Activated CD4-positive, alpha-beta T cell treated with anti-CD3 and anti-CD28 coated beads, Interleukin-2, amount 10 ng/mL, durations not matched to agents 7 days and 5 days (primary cell): ENCODE data around the gene MYH14. TPM values are rescaled to one million over a fixed set of nuclear protein-coding genes. Genes with fewer than 3 reads are reported as not detected.

ENCODE experiments used
- CTCF ChIA-PET: fragments of 350-600 bp; sonication (Branson Sonifier 250); formaldehyde crosslinking; loops from one replicate; lab custom pipeline; 2021; ENCODE audit warnings: antibody characterized with exemption; lab: Charles Lee
- POLR2A ChIA-PET: fragments of 350-600 bp; sonication (Branson Sonifier 250); formaldehyde crosslinking; loops from one replicate; lab custom pipeline; 2021; ENCODE audit warnings: antibody characterized with exemption; lab: Charles Lee
- DNase-seq: peaks from one replicate; pipeline ENCODE4 v3.0.0-alpha.2; 2020
- H3K27ac Mint-ChIP-seq: one replicate; pipeline ENCODE4 v1.8.0; 2021; ENCODE audit warnings: mild to moderate bottlenecking, moderate library complexity, mixed read lengths
- H3K27me3 Mint-ChIP-seq: one replicate; pipeline ENCODE4 v1.8.0; 2021; ENCODE audit warnings: mixed read lengths
- H3K36me3 Mint-ChIP-seq: one replicate; pipeline ENCODE4 v1.8.0; 2021; ENCODE audit warnings: low read depth, mixed read lengths
- H3K4me1 Mint-ChIP-seq: one replicate; pipeline ENCODE4 v1.8.0; 2021; ENCODE audit warnings: mixed read lengths
- H3K4me3 Mint-ChIP-seq: one replicate; pipeline ENCODE4 v1.8.0; 2021; ENCODE audit warnings: mild to moderate bottlenecking, moderate library complexity, mixed read lengths
- H3K9me3 Mint-ChIP-seq: one replicate; pipeline ENCODE4 v1.8.0; 2021; ENCODE audit warnings: mixed read lengths
- total RNA-seq, 2 experiments: library from RNA; stranded (reverse); gene quantifications; one replicate each; pipeline ENCODE4 v1.2.3, GENCODE V29; 2021

The MYH14 gene
- total RNA-seq, 2 experiments from 2014 or later: not detected

DNA sequence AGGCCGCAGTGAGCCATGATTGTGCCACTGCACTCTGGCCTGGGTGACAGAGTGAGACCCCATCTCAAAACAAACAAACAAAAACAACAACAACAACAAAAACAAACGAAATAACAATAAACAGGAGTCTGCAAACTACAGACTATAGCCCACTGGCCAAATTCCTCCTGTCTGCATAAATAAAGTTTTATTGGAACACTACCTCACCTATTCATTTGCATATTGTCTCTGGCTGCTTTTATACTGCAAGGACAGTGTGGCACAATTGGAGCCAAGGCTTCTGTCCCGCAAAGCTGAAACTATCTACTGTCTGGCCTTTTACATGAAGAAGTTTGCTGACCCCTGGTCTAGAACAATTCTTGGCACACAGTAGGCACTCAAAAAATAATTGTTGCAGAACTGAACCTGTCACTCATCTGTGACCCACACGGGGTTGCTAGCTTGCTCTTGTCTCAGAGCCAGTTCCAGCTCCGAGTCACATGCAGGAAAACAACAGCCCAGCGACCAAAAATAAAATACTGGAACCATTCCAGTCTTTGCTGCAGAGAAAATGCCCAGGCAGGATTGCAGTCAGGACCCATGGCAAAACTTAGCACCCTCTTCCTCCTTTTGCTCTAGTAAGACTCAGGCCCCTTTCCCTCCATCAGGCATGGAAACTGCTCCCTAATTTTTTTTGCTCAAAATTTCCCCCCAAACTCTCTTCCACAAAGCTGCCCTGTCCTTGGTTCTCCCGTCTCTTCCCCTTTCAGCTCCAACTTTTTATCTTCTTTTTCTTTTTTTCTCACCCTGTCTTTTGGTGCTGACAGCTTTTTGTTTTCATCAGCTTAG is 4.8 kb upstream of the MYH14 start:
- Mint-ChIP-seq H3K36me3 (no peaks in the 10 kb centered on the region), H3K4me1 (no peaks in the 10 kb centered on the region), H3K4me3 (no peak overlapping the region), H3K9me3 (no peaks in the 10 kb centered on the region), H3K27ac (no peak overlapping the region), H3K27me3 (peaks cover 18% of the 10 kb centered on the region)
- POLR2A ChIA-PET: no interaction called here
- CTCF ChIA-PET: interaction anchor here (0.7 kb wide), 1 partner anchor 33 kb away, joined by 3 read pairs; no protein-coding TSS in a partner anchor
- no peak for DNase-seq

DNA sequence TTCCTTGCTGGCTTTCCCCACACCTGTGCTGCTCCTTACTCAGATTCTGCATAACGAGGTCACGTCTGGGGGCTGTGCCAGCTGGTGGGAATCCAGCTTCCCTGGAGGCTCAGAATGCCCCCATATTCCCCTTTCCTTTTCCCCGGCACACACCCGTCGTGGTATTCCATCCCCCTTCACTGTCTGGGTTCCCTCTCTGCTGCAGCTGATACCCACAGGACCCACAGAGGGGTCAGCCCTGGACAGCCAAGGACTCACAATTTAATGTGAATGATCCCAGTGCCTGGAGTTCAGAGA is 4.2 kb upstream of the MYH14 start:
- Mint-ChIP-seq H3K36me3 (no peaks in the 10 kb centered on the region), H3K4me3 (no peak overlapping the region), H3K27me3 (peaks cover 20% of the 10 kb centered on the region), H3K27ac (no peak overlapping the region), H3K4me1 (no peaks in the 10 kb centered on the region), H3K9me3 (no peaks in the 10 kb centered on the region)
- DNase-seq: no peak
- ChIA-PET POLR2A (no interaction called here), CTCF (no interaction called here)

DNA sequence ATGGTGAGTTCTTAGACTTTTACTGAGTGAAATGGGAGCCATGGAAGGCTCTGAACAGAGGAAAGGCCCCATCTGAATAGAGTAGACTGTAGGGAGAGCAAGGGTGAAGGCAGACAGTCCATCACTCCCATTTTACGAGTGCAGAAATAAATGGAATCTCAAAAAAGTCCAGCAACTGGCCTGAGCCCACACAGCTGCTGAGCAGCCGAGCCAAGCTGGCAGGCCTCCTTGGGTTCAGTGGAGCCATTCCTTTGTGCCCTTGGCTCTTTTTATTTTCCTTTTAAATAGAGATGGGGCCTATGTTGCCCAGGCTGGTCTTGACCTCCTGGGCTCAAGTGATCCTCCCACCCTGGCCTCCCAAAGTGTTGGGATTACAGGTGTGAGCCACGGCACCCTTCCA is 1.0 kb upstream of the MYH14 start:
- H3K9me3 Mint-ChIP-seq: no peaks in the 10 kb centered on the region

DNA sequence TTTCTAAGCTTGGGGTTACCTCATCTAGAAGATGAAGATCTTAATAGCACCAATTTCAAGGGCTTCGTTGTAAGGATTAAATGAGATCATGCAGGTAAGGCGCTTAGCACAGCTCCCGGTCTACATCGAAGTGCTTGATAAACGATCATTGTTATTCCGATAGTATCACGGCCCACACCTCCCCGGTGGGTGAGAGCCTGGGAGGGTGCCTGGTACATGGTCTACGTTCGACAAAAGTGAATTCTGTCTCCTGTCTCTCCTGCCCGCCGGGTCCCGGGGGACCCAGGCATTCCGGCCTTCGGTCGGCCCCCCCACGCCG is 501 bp upstream of the MYH14 start:
- Mint-ChIP-seq H3K9me3 (no peaks in the 10 kb centered on the region), H3K4me3 (no peak overlapping the region), H3K36me3 (no peaks in the 10 kb centered on the region), H3K4me1 (no peaks in the 10 kb centered on the region), H3K27ac (no peak overlapping the region), H3K27me3 (peaks cover 28% of the 10 kb centered on the region)
- ChIA-PET POLR2A (no interaction called here), CTCF (no interaction called here)
- no peak for DNase-seq

More for the DNA sequence above, 1.0 kb upstream of the MYH14 start:
- Mint-ChIP-seq H3K4me1 (no peaks in the 10 kb centered on the region), H3K36me3 (no peaks in the 10 kb centered on the region), H3K4me3 (no peak overlapping the region), H3K27me3 (peaks cover 28% of the 10 kb centered on the region), H3K27ac (no peak overlapping the region)
- CTCF ChIA-PET: no interaction called here
- POLR2A ChIA-PET: no interaction called here
- no peak for DNase-seq

DNA sequence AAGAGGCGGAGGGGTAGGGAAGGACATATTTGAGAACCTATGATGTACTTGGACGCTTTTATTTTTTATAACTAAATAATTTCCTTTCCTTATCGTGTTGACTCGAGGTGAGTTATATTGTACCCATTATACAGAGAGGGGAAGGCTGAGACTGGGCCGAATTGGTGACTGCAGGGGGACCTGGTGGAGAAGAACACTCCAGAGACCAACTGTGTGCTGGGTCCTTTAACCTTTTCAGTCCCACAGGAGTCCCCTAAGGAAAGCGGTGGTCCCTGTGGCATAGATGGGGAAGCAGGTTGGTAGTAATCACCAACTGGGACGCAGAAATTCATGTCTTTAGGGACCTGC is 633 bp downstream of the MYH14 start:
- peaks cover 28% of the 10 kb centered on the region for H3K27me3 Mint-ChIP-seq
- POLR2A ChIA-PET: no interaction called here
- no peaks in the 10 kb centered on the region for H3K36me3 Mint-ChIP-seq

DNA sequence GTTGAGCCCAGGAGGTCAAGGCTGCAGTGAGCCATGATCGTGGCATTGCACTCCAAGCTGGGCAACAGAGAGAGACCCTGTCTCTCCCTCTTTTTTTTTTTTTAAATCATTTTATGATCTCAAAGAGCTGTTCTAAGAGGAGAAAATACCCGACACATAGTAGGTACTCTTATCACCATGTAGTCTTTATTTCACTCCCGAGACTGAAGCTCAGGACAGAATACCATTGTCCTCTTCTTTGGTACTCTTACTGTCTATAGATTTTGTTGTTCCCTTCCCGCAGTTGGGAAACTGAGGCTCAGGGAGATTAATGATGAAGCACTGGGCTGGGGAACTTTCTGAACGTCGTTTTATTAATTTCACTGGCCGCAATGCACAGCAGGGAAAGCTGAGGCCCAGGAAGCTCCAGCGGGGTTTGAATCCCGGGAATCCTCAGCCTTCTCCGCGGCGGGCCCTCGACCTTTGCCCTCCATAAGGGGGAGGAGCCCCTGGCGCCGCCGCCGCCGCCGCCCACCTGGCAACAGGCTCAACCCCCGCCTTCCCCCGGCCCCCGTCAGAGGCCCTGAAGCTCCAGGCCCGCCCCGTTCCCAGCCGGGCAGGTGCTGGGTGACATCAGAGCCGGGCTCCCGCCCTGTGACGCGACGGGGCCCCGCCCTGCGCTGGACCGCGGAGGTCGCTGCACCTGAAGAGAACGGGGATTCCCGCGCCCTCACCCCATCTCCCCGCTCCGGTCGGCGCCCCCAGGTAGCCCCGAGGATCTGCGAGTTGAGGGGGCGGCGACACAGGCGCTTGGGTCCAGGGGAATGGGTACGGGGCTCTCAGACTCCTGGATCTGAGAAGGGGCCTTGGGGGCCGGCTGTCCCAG is 1.6 kb downstream of the MYH14 start:
- H3K4me3 Mint-ChIP-seq: no peak overlapping the region
- no peaks in the 10 kb centered on the region for H3K36me3 Mint-ChIP-seq
- no peaks in the 10 kb centered on the region for H3K4me1 Mint-ChIP-seq
- H3K9me3 Mint-ChIP-seq: no peaks in the 10 kb centered on the region
- no peak for DNase-seq
- peaks cover 28% of the 10 kb centered on the region for H3K27me3 Mint-ChIP-seq
- POLR2A ChIA-PET: no interaction called here
- CTCF ChIA-PET: interaction anchor here (0.7 kb wide), 1 partner anchor 16 kb away, joined by 3 read pairs; no protein-coding TSS in a partner anchor
- H3K27ac Mint-ChIP-seq: no peak overlapping the region

More for the DNA sequence above, 633 bp downstream of the MYH14 start:
- Mint-ChIP-seq H3K9me3 (no peaks in the 10 kb centered on the region), H3K4me3 (no peak overlapping the region), H3K4me1 (no peaks in the 10 kb centered on the region), H3K27ac (no peak overlapping the region)
- DNase-seq: no peak
- CTCF ChIA-PET: interaction anchor here (0.7 kb wide), 1 partner anchor 15 kb away, joined by 3 read pairs; no protein-coding TSS in a partner anchor

DNA sequence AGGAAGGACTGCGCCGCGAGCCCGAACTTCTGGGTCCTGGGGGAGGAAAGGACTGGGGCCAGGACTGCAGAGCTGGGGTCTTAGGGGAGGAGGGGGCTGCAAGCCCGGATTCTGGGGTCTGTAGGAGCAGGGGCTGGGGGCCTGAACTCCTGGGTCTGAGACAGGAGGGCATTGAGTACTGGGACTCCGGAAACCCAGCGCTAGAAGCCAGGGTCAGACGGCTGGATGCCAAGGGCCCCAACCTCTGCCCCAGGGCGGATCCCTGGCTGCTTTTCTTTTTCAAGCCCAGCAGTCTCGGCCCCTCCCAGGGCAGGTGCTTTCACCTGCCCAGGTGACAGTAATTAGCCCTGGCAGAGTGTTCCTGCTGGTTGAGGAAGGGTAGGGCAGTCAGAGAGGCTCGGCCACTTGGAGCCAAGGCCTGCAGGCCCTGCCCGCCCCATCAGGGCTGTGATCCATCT is 2.3 kb downstream of the MYH14 start:
- H3K4me3 Mint-ChIP-seq: no peak overlapping the region
- peaks cover 28% of the 10 kb centered on the region for H3K27me3 Mint-ChIP-seq
- no peaks in the 10 kb centered on the region for H3K36me3 Mint-ChIP-seq
- H3K27ac Mint-ChIP-seq: no peak overlapping the region
- DNase-seq: no peak
- ChIA-PET POLR2A (no interaction called here), CTCF (no interaction called here)
- H3K9me3 Mint-ChIP-seq: no peaks in the 10 kb centered on the region
- H3K4me1 Mint-ChIP-seq: no peaks in the 10 kb centered on the region

DNA sequence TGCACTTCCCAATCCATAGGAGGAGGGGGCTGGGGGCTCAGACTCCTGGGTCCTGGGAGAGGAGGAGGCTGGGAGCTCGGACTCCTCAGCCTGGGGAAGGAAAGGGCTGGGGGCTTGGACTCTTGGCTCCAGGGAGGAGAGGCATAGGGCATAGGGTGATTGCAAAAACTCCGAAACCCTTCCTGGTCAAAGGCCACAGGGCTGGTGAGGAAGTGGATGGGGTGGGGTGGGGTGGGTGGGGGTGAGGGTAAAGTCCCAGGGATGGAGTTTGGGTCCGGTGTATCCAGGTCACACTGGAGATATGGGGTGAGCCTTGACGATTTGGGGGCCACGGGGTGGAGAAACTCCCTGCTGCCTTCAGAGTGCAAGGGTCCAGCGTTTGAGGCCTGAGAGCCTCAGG is 2.8 kb downstream of the MYH14 start:
- DNase-seq: no peak
- no peaks in the 10 kb centered on the region for H3K4me1 Mint-ChIP-seq
- no peak overlapping the region for H3K27ac Mint-ChIP-seq
- no peak overlapping the region for H3K4me3 Mint-ChIP-seq
- ChIA-PET CTCF (no interaction called here), POLR2A (no interaction called here)
- no peaks in the 10 kb centered on the region for H3K9me3 Mint-ChIP-seq
- H3K27me3 Mint-ChIP-seq: peaks cover 26% of the 10 kb centered on the region
- no peaks in the 10 kb centered on the region for H3K36me3 Mint-ChIP-seq

DNA sequence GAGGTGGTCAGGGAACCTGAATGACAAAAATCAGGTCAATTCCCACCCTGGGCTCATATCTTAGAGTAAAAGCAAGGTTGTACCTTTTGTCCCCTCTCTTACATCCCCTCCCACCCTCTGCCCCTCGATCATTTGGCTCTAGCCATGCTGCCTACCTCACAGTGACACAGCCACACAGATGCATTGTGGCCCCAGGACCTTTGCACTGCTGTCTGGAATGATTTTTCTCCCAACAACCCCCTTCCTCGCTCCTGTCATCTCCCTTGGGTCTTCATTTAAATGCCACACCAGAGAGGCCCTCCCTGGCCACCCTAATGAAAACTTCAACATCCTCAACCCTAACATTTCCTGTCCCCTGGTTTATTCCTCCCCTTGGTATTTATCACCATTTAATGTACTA is 4.3 kb downstream of the MYH14 start:
- no peak for DNase-seq

DNA sequence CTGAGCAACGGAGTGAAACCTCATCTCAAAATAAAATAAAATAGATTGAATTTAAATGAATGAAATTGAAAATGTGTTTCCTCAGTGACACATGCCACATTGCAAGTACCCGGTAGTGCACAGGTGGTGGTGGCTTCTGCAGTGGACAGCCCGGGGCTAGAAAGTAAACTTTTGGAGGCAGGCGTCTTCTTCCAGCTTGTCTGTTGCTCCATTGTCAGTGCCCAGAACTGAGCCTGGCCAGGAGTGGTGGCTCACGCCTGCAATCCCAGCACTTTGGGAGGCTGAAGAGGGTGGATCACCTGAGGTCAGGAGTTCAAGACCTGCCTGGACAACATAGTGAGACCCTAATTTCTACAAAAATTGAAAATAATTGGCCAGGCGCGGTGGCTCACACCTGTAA is 5.7 kb downstream of the MYH14 start:
- Mint-ChIP-seq H3K9me3 (no peaks in the 10 kb centered on the region), H3K4me3 (no peak overlapping the region), H3K27ac (no peak overlapping the region), H3K27me3 (peaks cover 9% of the 10 kb centered on the region), H3K4me1 (no peaks in the 10 kb centered on the region), H3K36me3 (no peaks in the 10 kb centered on the region)
- ChIA-PET CTCF (no interaction called here), POLR2A (no interaction called here)
- DNase-seq: no peak

More for the DNA sequence above, 4.3 kb downstream of the MYH14 start:
- Mint-ChIP-seq H3K27me3 (peaks cover 14% of the 10 kb centered on the region), H3K9me3 (no peaks in the 10 kb centered on the region), H3K4me1 (no peaks in the 10 kb centered on the region), H3K4me3 (no peak overlapping the region), H3K36me3 (no peaks in the 10 kb centered on the region), H3K27ac (no peak overlapping the region)
- POLR2A ChIA-PET: no interaction called here
- CTCF ChIA-PET: no interaction called here

DNA sequence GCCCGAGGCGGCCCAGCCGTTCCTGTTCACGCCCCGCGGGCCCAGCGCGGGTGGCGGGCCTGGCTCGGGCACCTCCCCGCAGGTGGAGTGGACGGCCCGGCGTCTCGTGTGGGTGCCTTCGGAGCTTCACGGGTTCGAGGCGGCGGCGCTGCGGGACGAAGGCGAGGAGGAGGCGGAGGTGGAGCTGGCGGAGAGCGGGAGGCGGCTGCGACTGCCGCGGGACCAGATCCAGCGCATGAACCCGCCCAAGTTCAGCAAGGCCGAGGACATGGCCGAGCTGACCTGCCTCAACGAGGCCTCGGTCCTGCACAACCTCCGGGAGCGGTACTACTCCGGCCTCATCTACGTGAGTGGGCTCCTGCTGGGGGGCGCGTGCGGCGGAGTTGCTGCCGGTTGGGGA is 7.0 kb downstream of the MYH14 start:
- no peaks in the 10 kb centered on the region for H3K27me3 Mint-ChIP-seq
- ChIA-PET POLR2A (no interaction called here), CTCF (no interaction called here)
- H3K4me3 Mint-ChIP-seq: no peak overlapping the region
- H3K9me3 Mint-ChIP-seq: no peaks in the 10 kb centered on the region
- H3K27ac Mint-ChIP-seq: no peak overlapping the region
- DNase-seq: no peak
- H3K36me3 Mint-ChIP-seq: no peaks in the 10 kb centered on the region
- no peaks in the 10 kb centered on the region for H3K4me1 Mint-ChIP-seq

DNA sequence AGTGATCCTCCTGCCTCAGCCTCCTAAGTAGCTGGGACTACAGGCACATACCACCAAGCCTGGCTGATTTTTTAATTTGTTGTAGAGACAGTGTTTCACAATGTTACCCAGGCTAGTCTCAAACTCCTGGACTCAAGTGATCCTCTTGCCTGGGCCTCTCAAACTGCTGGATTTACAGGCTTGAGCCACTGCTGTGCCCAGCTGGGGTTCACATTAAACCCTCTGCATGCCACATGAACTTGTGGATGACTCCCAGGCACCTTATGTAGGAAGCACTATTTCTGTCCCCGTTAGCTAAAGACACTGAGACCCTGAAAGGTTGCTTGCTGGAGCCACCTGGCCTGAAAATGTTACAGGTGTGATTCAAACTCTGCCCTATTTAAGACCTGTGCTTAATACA is 10.5 kb downstream of the MYH14 start:
- H3K4me3 Mint-ChIP-seq: no peak overlapping the region
- DNase-seq: no peak

DNA sequence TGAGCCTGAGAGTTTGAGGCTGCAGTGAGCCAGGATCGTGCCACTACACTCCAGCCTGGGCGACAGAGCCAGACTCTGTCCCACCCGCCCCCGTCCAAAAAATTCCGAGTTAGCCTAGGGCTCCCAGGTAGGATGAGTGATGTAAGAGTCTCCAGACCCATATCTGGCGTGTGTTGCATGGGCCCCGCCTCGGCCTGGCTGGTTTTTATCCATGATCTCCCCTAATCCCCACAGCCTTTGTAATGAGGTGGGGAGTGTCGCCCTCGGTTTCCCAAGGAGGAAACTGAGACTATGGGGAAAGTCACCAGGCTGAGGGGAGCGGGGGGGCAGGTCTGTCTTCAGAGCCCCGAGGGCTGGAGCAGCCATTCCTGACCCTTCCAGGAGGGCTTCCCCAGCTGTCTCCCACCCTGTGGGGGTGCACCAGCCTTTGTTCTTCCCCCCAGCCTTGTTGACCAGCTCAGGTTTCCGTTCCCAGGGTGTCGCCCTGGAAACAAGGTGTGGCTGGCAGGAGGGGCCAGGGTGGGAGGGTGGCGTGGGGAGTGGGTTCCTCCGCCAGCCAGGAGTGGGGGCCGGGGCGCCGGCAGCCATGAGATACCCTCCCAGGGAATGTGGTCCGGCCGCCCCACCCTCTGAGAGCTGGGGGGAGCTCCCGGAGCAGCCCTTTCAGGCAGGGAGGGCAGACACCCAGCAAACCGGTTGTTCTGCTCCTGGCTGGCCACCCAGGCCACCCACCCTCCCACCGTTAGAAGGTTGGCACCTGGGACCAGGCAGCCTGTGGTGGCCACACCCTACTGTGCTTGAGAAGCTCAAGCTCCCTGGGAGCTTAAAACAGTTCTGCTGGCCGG is 11.5 kb downstream of the MYH14 start:
- POLR2A ChIA-PET: no interaction called here
- Mint-ChIP-seq H3K4me3 (no peak overlapping the region), H3K27me3 (no peaks in the 10 kb centered on the region), H3K36me3 (no peaks in the 10 kb centered on the region), H3K9me3 (no peaks in the 10 kb centered on the region), H3K27ac (no peak overlapping the region), H3K4me1 (no peaks in the 10 kb centered on the region)
- no peak for DNase-seq
- CTCF ChIA-PET: no interaction called here

More for the DNA sequence above, 10.5 kb downstream of the MYH14 start:
- Mint-ChIP-seq H3K4me1 (no peaks in the 10 kb centered on the region), H3K36me3 (no peaks in the 10 kb centered on the region), H3K9me3 (no peaks in the 10 kb centered on the region), H3K27me3 (no peaks in the 10 kb centered on the region), H3K27ac (no peak overlapping the region)
- CTCF ChIA-PET: no interaction called here
- POLR2A ChIA-PET: no interaction called here
